WTC11 (cell line): Measurements from ENCODE around the gene ZNF277.

Source experiments
- CREB1 ChIP-seq: sonication (generic); formaldehyde crosslinking; IDR thresholded peaks from 2 replicates; pipeline ENCODE4 v1.8.0; 2023; ENCODE audit warnings: mild to moderate bottlenecking, missing genetic modification reagents
- CTCF ChIP-seq: fragments of 200-600 bp; IDR thresholded peaks from 2 replicates; pipeline ENCODE4 v1.8.0; 2022; ENCODE audit warnings: antibody characterized with exemption
- E2F5 ChIP-seq: sonication (generic); formaldehyde crosslinking; IDR thresholded peaks from 2 replicates; pipeline ENCODE4 v1.8.1; 2022; ENCODE audit warnings: mild to moderate bottlenecking, moderate library complexity, missing genetic modification reagents
- ESRRA ChIP-seq: sonication (generic); formaldehyde crosslinking; IDR thresholded peaks from 2 replicates; pipeline ENCODE4 v1.8.1; 2022; ENCODE audit warnings: mild to moderate bottlenecking, missing genetic modification reagents, borderline replicate concordance
- MLX ChIP-seq: sonication (generic); formaldehyde crosslinking; IDR thresholded peaks from 2 replicates; pipeline ENCODE4 v1.8.1; 2023; ENCODE audit warnings: mild to moderate bottlenecking, missing genetic modification reagents, moderate library complexity
- NR2C2 ChIP-seq: sonication (generic); formaldehyde crosslinking; IDR thresholded peaks from 2 replicates; pipeline ENCODE4 v1.8.0; 2022; ENCODE audit warnings: mild to moderate bottlenecking, missing genetic modification reagents
- NR3C1 ChIP-seq: sonication (generic); formaldehyde crosslinking; conservative IDR thresholded peaks from 2 replicates; pipeline ENCODE4 v1.8.1; 2023; ENCODE audit warnings: low read depth, mild to moderate bottlenecking, missing genetic modification reagents
- PREB ChIP-seq: sonication (generic); formaldehyde crosslinking; IDR thresholded peaks from 2 replicates; pipeline ENCODE4 v1.8.1; 2022; ENCODE audit warnings: mild to moderate bottlenecking, missing genetic modification reagents, moderate library complexity, borderline replicate concordance
- RELA ChIP-seq: sonication (generic); formaldehyde crosslinking; IDR thresholded peaks from 2 replicates; pipeline ENCODE4 v1.8.1; 2022; ENCODE audit warnings: missing genetic modification reagents, mild to moderate bottlenecking, borderline replicate concordance
- ZNF232 ChIP-seq: sonication (generic); formaldehyde crosslinking; IDR thresholded peaks from 2 replicates; pipeline ENCODE4 v1.8.0; 2022; ENCODE audit warnings: mild to moderate bottlenecking, missing genetic modification reagents

- no peak for TF ChIP-seq RELA (CRISPR knock-in tag)
- TF ChIP-seq E2F5, result no peak
- no peak for TF ChIP-seq CTCF
- TF ChIP-seq CREB1 (CRISPR knock-in tag), result no peak
- no peak for TF ChIP-seq MLX (CRISPR knock-in tag)
- TF ChIP-seq NR3C1 (CRISPR knock-in tag), result no peak
- no peak for TF ChIP-seq PREB (CRISPR knock-in tag)
- no peak for TF ChIP-seq ESRRA (CRISPR knock-in tag)
- TF ChIP-seq NR2C2 (CRISPR knock-in tag), result no peak
- TF ChIP-seq ZNF232 (CRISPR knock-in tag), result no peak
Observed at GRCh38 chr7:112385516-112385915, 179.0 kb downstream of the ZNF277 start.
